ENCODE measurements around the gene SPDYE1.

DNA sequence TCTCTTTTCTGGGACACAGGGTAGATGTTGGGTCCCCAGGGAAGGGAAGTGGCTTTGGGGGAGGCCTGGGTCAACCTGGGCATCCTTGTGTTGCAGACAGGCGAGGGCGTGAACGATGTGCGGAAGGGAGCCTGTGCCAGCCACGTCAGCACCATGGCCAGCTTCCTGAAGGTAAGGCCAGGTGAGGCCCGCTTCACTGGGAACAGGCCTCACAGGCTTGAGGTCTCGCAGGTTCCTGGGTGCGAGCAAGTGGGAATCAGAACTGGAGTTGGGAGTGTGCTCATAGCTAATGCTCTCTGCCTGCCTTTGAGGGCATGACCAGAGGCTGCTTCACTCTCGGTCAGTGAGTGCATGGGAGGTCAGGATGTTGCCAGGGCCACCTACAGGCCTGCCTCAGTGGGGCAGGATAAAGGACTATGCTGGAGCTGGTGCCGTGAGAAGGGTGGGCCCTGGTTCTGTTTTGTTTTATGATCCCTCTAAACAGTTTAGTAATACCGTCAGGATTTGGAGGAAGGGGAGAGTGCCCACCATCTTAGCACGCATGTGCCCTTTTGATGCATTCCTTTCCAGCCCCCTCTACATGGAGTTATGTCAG is 55.2 kb downstream of the SPDYE1 start:
- TF ChIP-seq POLR2AphosphoS5 (IDR thresholded peaks at IDR 0.05; ENCODE audit: low read depth, low read length) (no peak), SIN3A (IDR thresholded peaks at IDR 0.05; ENCODE audit: borderline replicate concordance, insufficient read depth, low read length) (no peak), FOXP2 (optimal IDR thresholded peaks at IDR 0.05; ENCODE audit: borderline replicate concordance, extremely low read depth, extremely low read length, insufficient read depth) (no peak), TAF1 (IDR thresholded peaks at IDR 0.05; ENCODE audit: borderline replicate concordance, insufficient read depth, low read length) (no peak)
- TF ChIP-seq, protein P1, sequence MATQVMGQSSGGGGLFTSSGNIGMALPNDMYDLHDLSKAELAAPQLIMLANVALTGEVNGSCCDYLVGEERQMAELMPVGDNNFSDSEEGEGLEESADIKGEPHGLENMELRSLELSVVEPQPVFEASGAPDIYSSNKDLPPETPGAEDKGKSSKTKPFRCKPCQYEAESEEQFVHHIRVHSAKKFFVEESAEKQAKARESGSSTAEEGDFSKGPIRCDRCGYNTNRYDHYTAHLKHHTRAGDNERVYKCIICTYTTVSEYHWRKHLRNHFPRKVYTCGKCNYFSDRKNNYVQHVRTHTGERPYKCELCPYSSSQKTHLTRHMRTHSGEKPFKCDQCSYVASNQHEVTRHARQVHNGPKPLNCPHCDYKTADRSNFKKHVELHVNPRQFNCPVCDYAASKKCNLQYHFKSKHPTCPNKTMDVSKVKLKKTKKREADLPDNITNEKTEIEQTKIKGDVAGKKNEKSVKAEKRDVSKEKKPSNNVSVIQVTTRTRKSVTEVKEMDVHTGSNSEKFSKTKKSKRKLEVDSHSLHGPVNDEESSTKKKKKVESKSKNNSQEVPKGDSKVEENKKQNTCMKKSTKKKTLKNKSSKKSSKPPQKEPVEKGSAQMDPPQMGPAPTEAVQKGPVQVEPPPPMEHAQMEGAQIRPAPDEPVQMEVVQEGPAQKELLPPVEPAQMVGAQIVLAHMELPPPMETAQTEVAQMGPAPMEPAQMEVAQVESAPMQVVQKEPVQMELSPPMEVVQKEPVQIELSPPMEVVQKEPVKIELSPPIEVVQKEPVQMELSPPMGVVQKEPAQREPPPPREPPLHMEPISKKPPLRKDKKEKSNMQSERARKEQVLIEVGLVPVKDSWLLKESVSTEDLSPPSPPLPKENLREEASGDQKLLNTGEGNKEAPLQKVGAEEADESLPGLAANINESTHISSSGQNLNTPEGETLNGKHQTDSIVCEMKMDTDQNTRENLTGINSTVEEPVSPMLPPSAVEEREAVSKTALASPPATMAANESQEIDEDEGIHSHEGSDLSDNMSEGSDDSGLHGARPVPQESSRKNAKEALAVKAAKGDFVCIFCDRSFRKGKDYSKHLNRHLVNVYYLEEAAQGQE (IDR thresholded peaks at IDR 0.05; ENCODE audit: insufficient read depth in 1 of 2, low read depth in 2 of 2, low read length in 2 of 2) = peak in 1 of 2 experiments; percentile 70; a peak in 2 of 4 replicates

All from PFSK-1 (cell line).